HG02623 (cell line): ENCODE measurements around the gene MAS1L.

Experiments used
- ATAC-seq: cut with Tn5 transposase; IDR thresholded peaks from one replicate; pipeline ENCODE4 v1.9.1; 2021; ENCODE audit warnings: moderate library complexity; ENCODE audit not compliant: unreplicated experiment

Gene MAS1L

GRCh38 chr6:29487660-29488059 is at the start of gene MAS1L:
Gene MAS1L, minus strand, starts transcription at chr6:29487956. Its CDS starts 54 bp downstream, at chr6:29487902.
- ATAC-seq = no peak

GRCh38 chr6:29532320-29532951 is 44.7 kb upstream of the MAS1L start:
- ATAC-seq = no peak

GRCh38 chr6:29531668-29532067 is 43.9 kb upstream of the MAS1L start:
- no peak for ATAC-seq

- no peak for ATAC-seq
These were observed 43.0 kb upstream of the MAS1L start for GRCh38 chr6:29530671-29531310.

GRCh38 chr6:29529956-29530355 is 42.2 kb upstream of the MAS1L start:
- ATAC-seq = no peak

- no peak for ATAC-seq
These were observed 41.3 kb upstream of the MAS1L start for GRCh38 chr6:29528988-29529560.

- ATAC-seq = no peak
These were observed 40.7 kb upstream of the MAS1L start for GRCh38 chr6:29528300-29528931.

GRCh38 chr6:29527564-29527963 is 39.8 kb upstream of the MAS1L start:
- no peak for ATAC-seq

- ATAC-seq = no peak
These were observed 39.4 kb upstream of the MAS1L start for GRCh38 chr6:29527126-29527525.

- ATAC-seq = no peak
These were observed 37.5 kb upstream of the MAS1L start for GRCh38 chr6:29525311-29525639.

GRCh38 chr6:29524444-29525310 is 36.9 kb upstream of the MAS1L start:
- ATAC-seq = no peak

- ATAC-seq = no peak
These were observed 36.3 kb upstream of the MAS1L start for GRCh38 chr6:29524044-29524443.

GRCh38 chr6:29522227-29522626 is 34.5 kb upstream of the MAS1L start:
- ATAC-seq = no peak

GRCh38 chr6:29521006-29521680 is 33.4 kb upstream of the MAS1L start:
- no peak for ATAC-seq

GRCh38 chr6:29520232-29520631 is 32.5 kb upstream of the MAS1L start:
- no peak for ATAC-seq

GRCh38 chr6:29519291-29520010 is 31.7 kb upstream of the MAS1L start:
- ATAC-seq = no peak

- ATAC-seq = no peak
These were observed 30.1 kb upstream of the MAS1L start for GRCh38 chr6:29517728-29518440.

GRCh38 chr6:29517245-29517644 is 29.5 kb upstream of the MAS1L start:
- ATAC-seq = no peak

GRCh38 chr6:29516108-29516507 is 28.4 kb upstream of the MAS1L start:
- ATAC-seq = no peak
